GM21619 (cell line): ENCODE measurements around the gene NEBL.

Experiments
- ATAC-seq: cut with Tn5 transposase; IDR thresholded peaks from one replicate; pipeline ENCODE4 v1.9.1; 2021; ENCODE audit not compliant: unreplicated experiment

NEBL gene

DNA sequence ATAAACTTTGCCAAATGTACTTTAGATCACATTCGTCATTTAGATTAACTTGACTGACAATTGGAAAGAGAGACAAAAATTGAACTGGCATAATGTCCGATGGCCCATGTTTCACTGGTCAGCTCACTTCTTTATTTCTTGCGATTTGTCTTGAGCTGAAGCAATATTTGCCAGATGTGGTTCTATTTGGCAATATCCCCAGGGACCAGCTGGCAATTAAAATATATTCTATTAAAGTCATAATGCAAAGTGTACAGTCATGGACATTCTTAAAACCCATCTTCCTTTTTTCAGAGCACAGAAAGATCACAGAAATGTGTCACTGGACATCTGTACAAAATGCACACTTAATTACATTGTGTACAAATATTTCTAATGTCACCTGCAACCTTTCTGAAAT is 26.3 kb downstream of the NEBL start:
- ATAC-seq: no peak

DNA sequence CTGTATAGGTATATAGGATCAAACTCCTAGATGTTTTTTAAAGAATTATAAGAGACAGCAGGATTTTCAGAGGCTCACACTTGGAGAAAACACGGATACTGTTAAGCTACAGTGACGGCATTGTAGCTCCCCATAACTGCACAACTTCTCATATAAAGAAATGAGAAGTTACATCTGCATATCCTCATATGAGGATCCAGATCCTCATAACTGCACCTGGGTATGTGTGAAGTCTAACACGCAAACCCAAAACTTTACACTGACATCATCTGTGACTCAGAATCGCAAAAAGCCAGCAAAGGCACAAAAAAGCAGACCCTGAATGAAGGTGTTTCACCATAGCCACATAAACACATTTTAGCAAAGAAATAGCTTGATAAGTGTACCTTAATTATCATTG is 34.1 kb downstream of the NEBL start:
- ATAC-seq: no peak

DNA sequence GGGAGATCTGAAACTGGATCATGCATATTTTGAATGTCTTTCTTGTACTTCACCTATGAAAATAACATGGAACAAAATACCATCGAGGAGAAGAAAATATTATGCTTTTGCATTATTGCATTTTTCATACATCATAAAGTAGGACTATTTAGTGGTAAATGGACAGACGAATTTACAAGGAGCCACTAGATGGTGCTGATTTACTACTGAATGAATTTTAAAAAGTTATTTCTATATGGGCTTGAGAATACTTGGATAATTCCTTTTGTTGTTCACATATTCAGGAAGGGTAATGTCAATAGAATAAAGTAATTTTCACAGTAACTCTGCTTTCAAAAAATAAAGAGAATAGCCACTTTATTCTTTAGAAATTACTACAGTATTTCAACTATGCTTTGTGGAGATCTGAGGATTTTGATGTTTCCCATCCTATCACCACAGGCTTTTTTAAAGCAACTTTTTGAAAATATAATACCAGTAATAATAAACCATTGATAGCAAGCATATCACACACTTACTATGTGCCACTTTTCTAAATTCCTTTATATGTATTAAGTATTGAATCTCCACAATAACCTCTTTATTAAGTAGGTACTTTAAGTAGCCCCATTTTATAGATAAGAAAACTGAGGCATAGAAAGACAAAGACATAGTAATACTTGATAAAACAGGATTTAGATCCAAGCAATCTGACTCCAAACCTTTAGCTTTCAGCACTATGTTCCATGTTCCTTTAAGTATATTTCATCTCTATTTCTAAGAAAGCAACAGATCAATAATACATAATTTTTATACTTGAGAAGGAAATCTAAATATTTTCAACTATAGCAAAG is 38.6 kb downstream of the NEBL start:
- ATAC-seq: no peak

DNA sequence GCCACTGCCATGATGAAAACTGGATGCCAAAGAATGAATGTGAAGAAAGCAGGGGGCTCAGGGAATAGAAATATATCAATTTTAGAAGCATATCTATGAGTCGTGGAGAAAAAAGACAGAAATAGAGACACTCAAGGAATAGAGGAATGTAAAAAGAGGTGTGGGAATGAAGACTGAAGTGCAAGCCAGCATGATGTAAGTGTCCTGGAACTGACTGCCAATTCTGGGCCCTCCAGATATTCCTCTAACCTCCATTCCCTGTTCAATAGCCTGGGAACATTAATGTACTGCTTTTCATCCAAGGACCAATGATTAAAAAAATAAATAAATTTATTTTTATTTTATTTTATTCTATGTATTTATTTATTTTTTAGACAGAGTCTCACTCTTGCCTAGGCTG is 40.6 kb downstream of the NEBL start:
- no peak for ATAC-seq

DNA sequence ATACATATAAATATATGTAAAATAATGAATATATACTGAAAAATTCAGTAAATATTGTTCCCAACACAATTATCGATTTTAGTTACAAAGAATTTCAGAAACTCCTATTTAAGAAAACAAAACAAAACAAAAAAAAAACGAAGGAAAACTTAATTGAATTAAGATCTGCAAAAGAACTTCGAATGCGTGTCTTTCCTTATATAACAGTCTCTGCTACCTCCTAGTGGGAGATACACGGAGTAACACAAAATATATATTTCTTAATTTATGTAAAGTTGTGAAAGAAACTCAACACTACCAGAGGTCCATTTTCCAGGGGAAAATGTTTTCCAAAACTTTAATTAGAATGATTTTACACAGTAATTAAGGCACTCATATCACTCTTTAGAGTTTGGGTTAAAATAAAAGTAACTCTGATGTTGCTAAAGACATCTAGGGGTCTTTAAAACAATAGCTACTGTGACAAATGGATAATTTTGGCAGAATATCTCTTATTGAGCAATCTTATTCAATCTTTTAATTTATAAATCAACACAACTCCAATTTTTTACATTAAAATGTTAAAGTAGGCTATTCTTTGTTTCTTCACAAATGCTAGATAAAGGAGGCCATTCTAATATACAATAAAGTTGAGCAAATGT is 41.6 kb downstream of the NEBL start:
- ATAC-seq: no peak

DNA sequence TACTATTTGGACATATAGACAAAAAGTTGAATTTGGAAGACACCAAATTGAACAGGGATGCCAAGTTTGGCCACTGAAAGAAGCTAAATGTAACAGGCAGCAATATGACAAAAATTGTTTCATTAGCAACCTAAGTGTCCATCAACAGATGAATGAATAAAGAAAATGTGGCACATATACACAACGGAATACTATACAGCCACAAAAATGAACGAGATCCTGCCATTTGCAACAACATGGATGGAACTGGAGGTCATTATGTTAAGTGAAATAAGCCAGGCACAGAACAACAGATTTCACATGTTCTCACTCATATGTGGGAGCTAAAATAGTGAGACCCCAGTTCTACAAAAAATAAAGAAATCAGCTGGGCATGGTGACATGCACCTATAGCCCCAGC is 43.8 kb downstream of the NEBL start:
- no peak for ATAC-seq

DNA sequence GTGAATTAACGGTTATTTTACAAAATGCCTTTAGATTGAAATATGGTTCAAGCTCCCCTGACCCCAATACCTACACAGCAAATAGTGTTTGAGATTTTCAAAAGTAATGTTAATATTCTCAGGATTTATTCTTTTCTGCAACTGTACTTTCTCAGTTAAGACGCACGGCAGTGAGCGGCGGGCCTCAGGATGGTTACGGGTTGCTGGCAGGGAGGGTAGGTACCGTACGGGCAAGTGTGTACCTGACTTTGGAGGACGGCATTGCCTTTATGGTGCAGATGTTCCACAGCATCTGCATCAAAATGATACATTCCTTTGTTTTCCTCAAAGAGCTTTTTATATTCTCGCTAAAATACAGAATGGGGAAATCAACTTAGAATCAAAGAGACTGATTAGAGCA is 44.8 kb downstream of the NEBL start:
- no peak for ATAC-seq

DNA sequence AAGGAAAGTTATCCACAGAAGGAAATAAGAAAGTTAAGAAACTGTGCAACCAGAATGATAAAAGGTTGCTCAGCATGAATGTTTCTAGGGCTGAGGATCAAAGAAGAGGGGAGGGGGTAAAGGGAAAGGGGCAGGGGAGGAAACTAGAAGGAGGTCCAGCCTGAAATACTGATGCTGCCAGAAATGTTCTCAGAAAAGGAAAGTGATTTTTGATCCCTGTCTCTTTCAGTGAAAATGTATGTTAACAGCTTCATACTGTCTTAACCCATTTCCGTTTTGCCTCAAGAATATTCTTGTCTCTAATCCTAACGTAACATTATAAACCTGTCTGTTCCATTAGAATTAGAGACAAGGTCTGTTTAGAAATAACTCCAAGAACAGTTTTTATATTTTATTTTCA is 49.6 kb downstream of the NEBL start:
- ATAC-seq: no peak

DNA sequence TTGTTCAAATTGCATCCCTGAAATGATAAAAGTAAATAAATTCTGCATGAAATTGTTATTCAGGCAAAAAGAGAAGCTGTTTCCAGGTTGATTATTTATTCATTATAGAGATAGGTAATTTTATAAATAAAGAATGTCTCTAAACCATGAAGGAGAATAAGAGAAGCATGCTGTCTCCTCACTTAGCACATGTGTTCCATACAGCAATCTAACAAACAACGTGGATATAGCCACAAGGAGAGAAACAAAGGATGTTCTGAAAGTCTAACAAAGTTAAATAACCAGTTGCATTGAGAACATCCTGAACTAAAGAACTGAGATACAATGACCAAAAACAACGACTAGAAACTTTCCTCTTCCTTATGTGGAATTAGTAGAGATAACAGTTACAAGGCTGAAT is 50.8 kb downstream of the NEBL start:
- no peak for ATAC-seq

DNA sequence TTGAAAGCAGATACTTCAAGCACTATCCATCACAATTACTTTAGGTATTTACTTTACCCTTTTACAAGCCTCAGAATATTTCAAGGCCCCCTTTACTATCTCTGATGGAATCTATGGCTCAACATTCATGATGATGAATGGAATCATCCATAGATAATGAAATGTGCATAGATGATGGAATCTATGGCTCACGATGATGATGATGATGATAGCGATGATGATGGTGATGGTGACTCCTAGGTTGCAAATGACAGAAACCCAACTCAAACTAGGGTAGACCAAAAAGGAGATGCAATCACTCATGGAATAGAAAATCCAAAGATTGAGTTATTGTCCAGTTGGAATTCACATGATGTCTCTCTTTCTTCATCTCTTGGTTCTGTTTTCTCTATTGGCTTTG is 55.7 kb downstream of the NEBL start:
- no peak for ATAC-seq

DNA sequence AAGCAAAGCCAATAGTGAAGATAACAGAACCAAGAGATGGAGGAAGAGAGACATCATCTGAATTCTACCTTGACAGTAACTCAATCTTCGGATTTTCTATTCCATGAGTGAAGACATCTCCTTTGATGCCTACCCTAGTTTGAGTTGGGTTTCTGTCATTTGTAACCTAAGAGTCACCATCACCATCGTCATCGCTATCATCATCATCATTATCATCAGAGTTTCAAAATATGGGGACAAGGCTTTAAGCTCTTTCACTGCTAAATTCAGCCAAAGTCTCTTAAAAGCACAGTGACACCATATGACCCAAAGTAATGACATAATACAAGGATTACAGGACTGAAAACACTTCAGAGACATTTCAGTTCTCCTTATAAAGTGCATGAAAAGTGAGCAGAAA is 57.2 kb downstream of the NEBL start:
- ATAC-seq: no peak

DNA sequence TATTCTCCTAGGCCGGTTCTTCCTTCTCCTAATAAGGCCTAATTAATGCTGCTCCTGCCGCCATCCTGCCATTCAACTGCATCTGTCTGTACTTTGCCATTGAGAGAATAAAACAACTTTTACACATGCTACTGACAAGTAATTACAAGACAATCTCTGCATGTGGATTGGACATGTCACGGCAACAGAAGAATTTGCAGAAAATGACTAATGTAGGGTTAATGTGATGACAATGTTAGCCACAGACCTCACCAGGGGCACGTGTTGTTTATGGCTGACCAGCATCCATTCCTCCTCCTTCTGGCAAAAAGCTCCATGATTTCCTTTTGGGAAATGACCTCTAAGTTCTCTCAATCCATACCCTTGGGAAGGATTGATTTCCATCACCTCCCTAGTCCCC is 58.0 kb downstream of the NEBL start:
- no peak for ATAC-seq

DNA sequence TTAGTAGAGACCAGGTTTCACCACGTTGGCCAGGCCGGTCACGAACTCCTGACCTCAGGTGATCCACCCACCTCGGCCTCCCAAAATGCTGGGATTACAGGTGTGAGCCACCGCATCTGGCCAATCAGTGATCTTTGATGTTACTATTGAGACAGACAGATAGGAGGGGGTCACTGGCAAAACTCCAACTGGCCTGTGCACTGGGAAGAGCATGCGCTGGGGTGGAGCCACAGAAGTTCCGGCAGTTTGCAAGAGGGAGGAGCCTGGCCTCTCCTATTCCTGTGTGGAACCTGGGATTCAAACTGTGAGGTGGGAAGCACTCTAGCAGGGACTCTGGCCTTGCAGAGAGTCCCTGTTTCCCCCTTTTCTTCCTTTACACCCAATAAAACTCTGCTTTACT is 60.7 kb downstream of the NEBL start:
- ATAC-seq: no peak

DNA sequence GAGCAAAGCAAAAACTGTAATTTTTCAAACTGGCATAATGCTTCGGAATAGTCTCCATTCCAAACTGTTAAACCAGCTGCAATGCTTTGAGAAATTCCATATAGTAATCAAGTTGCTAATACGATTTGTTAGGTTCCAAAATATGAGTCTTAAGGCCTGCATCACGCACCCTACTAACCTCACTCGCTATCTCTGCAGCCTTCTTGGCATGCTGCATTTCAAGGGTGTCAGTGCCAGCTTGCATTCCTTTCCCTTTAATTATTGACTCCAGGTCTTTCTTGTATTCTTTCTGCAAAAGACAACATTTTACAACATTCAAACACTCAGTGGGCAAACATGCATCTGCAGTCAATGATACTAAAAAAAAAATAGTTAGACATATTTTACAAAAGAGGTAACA is 61.8 kb downstream of the NEBL start:
- ATAC-seq: no peak

DNA sequence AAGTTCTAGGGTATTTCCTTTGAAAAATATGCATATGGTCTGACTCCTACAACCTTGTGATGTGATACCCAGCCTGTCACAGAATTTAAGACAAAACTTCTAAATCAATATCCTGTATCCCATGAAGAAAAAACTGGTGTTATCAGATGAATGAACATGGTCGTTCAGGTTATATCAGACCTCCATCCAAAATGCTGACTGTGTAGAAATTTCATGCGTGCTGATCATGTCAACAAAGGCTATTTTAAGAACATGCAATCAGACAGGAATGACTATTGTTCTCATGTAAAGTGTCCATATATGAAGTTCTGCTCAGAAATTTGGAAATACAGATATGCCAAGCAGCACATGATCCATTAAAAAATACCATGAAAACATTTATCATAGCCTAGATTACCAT is 62.3 kb downstream of the NEBL start:
- ATAC-seq: no peak

DNA sequence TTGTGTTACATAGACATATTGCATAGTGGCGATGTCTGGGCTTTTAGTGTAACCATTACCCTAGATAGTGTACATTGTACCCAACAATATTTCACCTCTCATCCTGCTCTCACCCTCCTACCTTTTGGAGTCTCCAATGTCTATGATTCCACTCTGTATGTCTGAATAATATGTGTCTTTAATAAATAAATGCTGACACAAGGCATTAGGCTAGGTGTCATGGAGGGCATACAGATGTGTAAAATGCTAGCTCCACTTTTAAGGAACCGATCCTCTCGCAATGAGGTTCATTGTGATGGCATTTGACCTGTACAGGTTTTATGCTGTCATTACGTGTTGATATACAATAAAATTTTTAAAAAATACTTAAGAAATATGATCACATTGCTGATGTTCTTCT is 74.3 kb downstream of the NEBL start:
- no peak for ATAC-seq

DNA sequence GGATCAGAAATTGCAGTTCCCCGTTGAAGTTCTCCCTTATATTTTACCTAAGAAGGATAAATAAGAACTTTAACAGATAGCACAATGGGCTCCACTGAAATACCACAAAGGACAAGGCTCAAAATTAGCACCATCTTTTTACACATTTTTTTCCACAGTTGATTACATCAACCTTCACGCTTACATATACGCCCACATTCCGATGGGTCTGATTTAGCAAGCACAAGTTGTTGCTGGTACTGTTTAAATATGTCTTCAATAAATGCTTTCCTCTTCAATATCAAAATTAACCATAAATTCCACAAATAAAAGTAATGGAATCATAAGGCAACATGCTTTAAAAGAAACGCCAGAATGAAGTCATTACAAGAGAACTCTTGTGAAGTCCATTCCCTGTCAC is 79.5 kb downstream of the NEBL start:
- ATAC-seq: no peak

DNA sequence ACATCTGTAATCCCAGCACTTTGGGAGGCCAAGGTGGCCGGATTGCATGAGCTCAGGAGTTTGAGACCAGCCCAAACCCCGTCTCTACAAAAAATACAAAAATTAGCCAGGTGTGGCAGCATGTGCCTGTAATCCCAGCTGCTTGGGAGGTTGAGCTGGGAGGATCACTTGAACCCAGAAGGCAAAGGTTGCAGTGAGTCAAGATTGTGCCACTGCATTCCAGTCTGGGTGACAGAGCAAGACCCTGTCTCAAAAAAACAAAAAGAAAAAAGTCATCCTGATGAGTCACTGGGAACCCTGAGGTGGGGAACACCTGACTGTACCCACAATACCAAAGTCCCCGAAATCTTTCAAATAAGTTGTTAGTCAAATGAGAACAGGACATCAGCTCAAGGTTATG is 80.0 kb downstream of the NEBL start:
- no peak for ATAC-seq

DNA sequence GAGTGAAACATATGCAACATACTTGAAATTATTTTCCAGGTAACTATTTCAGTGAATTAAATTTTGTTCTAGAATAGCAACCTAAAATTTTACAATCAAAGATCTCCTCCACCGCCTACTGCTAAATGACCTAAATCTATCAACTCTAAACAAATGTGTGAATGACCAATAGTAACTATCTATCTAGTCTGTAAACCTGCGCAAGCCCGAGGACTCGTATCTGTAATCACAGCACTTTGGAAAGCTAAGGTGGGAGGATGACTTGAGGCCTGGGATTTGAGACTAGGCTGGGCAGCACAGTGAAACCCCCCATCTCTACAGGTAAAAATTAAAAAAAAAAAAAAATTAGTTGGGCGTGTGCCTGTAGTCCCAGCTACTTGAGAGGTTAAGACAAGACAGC is 83.0 kb downstream of the NEBL start:
- no peak for ATAC-seq

DNA sequence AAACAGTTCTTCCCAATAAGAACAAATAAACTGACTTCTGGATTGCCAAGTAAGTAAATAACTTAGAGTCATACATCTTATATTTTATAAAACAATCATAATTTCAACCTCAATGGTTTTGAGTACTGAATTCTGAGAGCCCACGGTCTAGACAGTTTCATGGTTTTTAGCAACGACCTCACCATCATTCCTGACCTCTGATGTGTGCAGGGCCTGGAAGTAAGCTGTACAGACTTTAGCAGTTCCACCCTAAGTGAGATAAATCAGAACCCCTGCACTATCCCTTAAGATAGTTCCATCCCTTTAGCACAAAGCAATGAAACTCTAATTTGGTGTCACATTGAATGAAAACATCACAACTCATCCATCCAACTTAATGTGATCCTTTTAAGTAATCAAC is 86.0 kb downstream of the NEBL start:
- ATAC-seq: no peak

DNA sequence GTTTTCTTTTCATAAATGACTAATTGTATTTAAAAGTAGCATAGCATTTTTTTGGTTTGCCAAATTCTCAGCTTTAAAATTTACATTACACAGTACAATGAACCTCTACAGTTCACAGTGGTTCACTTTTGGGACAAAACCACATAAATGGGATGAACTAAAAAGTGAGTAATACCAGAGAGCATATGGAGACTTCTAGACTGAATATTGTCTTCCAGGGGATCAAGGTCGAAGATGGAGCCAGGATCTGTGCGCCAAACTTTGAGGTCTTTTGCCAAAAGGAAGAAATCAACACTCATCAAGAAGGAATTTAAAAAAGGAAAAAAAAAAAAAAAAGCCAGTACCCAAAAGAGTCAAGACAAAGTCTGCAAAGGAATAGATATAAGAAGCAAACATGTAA is 87.5 kb downstream of the NEBL start:
- no peak for ATAC-seq

DNA sequence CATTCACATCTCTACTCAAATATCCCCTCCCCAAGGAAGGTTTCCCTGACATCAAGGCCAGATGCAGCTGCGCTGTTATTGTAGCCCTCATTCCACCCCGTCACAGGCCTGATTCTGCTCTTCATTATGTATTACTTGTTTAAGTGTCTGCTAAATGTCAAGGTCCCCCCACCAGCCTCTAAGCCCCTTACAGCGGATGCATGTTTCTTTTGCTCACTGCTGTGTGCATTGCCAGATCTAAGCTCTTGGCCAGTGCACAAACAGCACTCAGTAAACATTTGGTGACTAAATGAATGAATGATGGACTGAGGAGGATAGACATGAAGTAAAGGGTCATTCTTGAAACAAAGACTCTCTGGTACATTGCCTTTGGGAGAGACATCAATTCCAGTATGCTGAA is 90.6 kb downstream of the NEBL start:
- no peak for ATAC-seq

DNA sequence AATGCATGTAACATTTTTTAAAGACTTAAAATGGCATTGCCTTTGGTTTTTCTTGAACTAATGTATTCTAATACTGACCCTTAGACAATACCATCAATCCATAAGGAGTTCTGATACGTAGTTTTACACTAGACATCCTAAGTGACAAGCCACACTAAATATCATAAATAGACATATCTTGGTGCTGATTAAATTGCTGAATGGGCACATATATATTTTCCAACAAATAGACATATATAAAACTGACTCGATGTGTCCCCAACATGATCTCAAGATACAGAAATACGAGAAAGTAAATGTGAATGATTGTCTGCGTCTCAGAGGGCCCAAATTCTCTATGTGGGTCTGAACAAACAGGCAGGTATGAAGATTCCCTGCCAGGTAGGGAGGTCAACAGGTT is 99.8 kb downstream of the NEBL start:
- ATAC-seq: no peak
